ENCODE measurements around the gene DYNLT1.
"Not testable (repeated sequence)": the region's sequence is repeated elsewhere in the genome, so short reads cannot be mapped to it uniquely, and the experiment has no call there.

- TF ChIP-seq CTCF (IDR thresholded peaks at IDR 0.05; ENCODE audit: insufficient read depth, low read length); REST (IDR thresholded peaks at IDR 0.05; ENCODE audit: insufficient replicate concordance, low read depth): not testable (repeated sequence)
Observed at GRCh38 chr6:158618289-158618688, 26.3 kb downstream of the DYNLT1 start.
